A549 (cell line): ENCODE results near the gene SLCO3A1. TPM values are rescaled to one million over a fixed set of nuclear protein-coding genes. Genes with fewer than 3 reads are reported as not detected.

ENCODE experiments used
- ATAC-seq, 2 experiments: fragments of 200-7000 bp in 1 of 2; fragments of >200 bp in 1 of 2; cut with Nextera tagmentation in 1 of 2; cut with Tn5 transposase in 1 of 2; 3 replicates each; pipeline versions ENCODE4 v1.8.0 to v1.9.1; 2018 to 2020; ENCODE audit warnings: mild to moderate bottlenecking in 1 of 2, moderate library complexity in 1 of 2
- CTCF ChIA-PET: fragments of 300-600 bp; sonication (Branson Sonifier 250); formaldehyde crosslinking; extraction: SDS; loops from one replicate; lab custom pipeline; 2021; ENCODE audit warnings: antibody characterized with exemption, inconsistent platforms; lab: Yijun Ruan, JAX
- POLR2A ChIA-PET: fragments of 350-600 bp; formaldehyde crosslinking; extraction: SDS; loops from one replicate; lab custom pipeline; 2021; ENCODE audit warnings: antibody characterized with exemption, inconsistent platforms; lab: Yijun Ruan, JAX
- DNase-seq, 2 experiments: peaks; one replicate each; pipeline versions ENCODE4 v3.0.0 to v3.0.0-alpha.2; 2011 to 2016; ENCODE audit warnings: low read depth in 1 of 2, low spot score in 1 of 2
- FAIRE-seq: peaks from 2 replicates; lab custom pipeline; 2011; peaks lifted over from hg19 to GRCh38; lab: Jason Lieb, UNC
- H3K27ac ChIP-seq, 2 experiments: fragments of >200 bp; sonication (Bioruptor Twin); formaldehyde crosslinking; 3 replicates each; pipeline ENCODE4 v1.5.1; 2016 to 2017
- H3K4me1 ChIP-seq: fragments of >200 bp; sonication (Bioruptor Twin); formaldehyde crosslinking; 3 replicates; pipeline ENCODE4 v1.6.1; 2016
- H3K4me2 ChIP-seq: fragments of >200 bp; sonication (Bioruptor Twin); formaldehyde crosslinking; 3 replicates; pipeline ENCODE4 v1.6.1; 2016
- H3K4me3 ChIP-seq: fragments of >200 bp; sonication (Bioruptor Twin); formaldehyde crosslinking; 3 replicates; pipeline ENCODE4 v1.5.1; 2016
- H3K9me3 ChIP-seq: fragments of >200 bp; sonication (Bioruptor Twin); formaldehyde crosslinking; 3 replicates; pipeline ENCODE4 v1.6.1; 2016
- ATOH8 ChIP-seq: fragments of 250-450 bp; sonication (Bioruptor Pico); IDR thresholded peaks from 2 replicates; pipeline ENCODE4 v1.5.0; 2020; ENCODE audit warnings: low read depth, mild to moderate bottlenecking, moderate library complexity
- CBX2 ChIP-seq: fragments of 200-600 bp; sonication (generic); IDR thresholded peaks from 2 replicates; pipeline ENCODE4 v1.6.1; 2016; ENCODE audit warnings: low read depth, mild to moderate bottlenecking, borderline replicate concordance
- CHD4 ChIP-seq: fragments of 200-600 bp; sonication (generic); IDR thresholded peaks from 2 replicates; pipeline ENCODE4 v1.6.1; 2016; ENCODE audit warnings: antibody characterized with exemption, mild to moderate bottlenecking, borderline replicate concordance
- E2F6 ChIP-seq: IDR thresholded peaks from 2 replicates; pipeline ENCODE4 v1.6.1; 2012; ENCODE audit warnings: low read depth, borderline replicate concordance
- ELK1 ChIP-seq: fragments of 150-350 bp; IDR thresholded peaks from 2 replicates; pipeline ENCODE4 v1.6.1; 2014; ENCODE audit warnings: low read depth, mild to moderate bottlenecking, low read length
- FOXS1 ChIP-seq: fragments of 250-450 bp; sonication (Bioruptor Pico); IDR thresholded peaks from 2 replicates; pipeline ENCODE4 v1.5.0; 2020; ENCODE audit warnings: mild to moderate bottlenecking, moderate library complexity
- HDAC2 ChIP-seq: fragments of 200-600 bp; sonication (generic); IDR thresholded peaks from 2 replicates; pipeline ENCODE4 v1.6.1; 2016
- HOXA7 ChIP-seq: fragments of 250-450 bp; sonication (Bioruptor Pico); IDR thresholded peaks from 2 replicates; pipeline ENCODE4 v1.5.0; 2020; ENCODE audit warnings: mild to moderate bottlenecking, moderate library complexity
- HOXB5 ChIP-seq: fragments of 250-450 bp; sonication (Bioruptor Pico); IDR thresholded peaks from 2 replicates; pipeline ENCODE4 v1.5.0; 2020; ENCODE audit warnings: mild to moderate bottlenecking, moderate library complexity
- JUN ChIP-seq, 2 experiments: fragments of >200 bp; sonication (Bioruptor Twin); formaldehyde crosslinking; IDR thresholded peaks; 2 replicates in 1 of 2; 3 replicates in 1 of 2; pipeline ENCODE4 v1.6.1; 2016 to 2017
- KDM1A ChIP-seq: fragments of 200-600 bp; sonication (generic); IDR thresholded peaks from 2 replicates; pipeline ENCODE4 v1.6.1; 2016; ENCODE audit warnings: low read depth, mild to moderate bottlenecking
- MAFK ChIP-seq: fragments of 450-650 bp; IDR thresholded peaks from 2 replicates; pipeline ENCODE4 v1.6.1; 2014; ENCODE audit not compliant: partially characterized antibody
- MAX ChIP-seq: IDR thresholded peaks from 2 replicates; pipeline ENCODE4 v1.6.1; 2012
- MYC ChIP-seq: IDR thresholded peaks from 2 replicates; pipeline ENCODE4 v1.6.1; 2012; ENCODE audit warnings: mild to moderate bottlenecking, inconsistent platforms, low read length, improper control_type of control experiment, borderline replicate concordance
- NPAS2 ChIP-seq: fragments of 250-450 bp; sonication (Bioruptor Pico); IDR thresholded peaks from 2 replicates; pipeline ENCODE4 v1.8.0; 2022; ENCODE audit warnings: mild to moderate bottlenecking, moderate library complexity, borderline replicate concordance
- PBX3 ChIP-seq: IDR thresholded peaks from 2 replicates; pipeline ENCODE4 v1.6.1; 2012
- RNF2 ChIP-seq: fragments of 200-600 bp; sonication (generic); IDR thresholded peaks from 2 replicates; pipeline ENCODE4 v1.6.1; 2016; ENCODE audit warnings: low read depth, mild to moderate bottlenecking, antibody characterized with exemption, moderate library complexity, borderline replicate concordance
- SREBF2 ChIP-seq: fragments of 450-650 bp; IDR thresholded peaks from 2 replicates; pipeline ENCODE4 v1.6.1; 2014; ENCODE audit warnings: mild to moderate bottlenecking, moderate library complexity
- TFCP2L1 ChIP-seq: fragments of 250-450 bp; sonication (Bioruptor Pico); IDR thresholded peaks from 2 replicates; pipeline ENCODE4 v1.5.0; 2021; ENCODE audit warnings: mild to moderate bottlenecking
- USF2 ChIP-seq: fragments of 450-650 bp; IDR thresholded peaks from 2 replicates; pipeline ENCODE4 v1.6.1; 2014; ENCODE audit warnings: antibody characterized with exemption
- ZC3H11A ChIP-seq: fragments of 450-650 bp; IDR thresholded peaks from 2 replicates; pipeline ENCODE4 v1.6.1; 2014; ENCODE audit warnings: antibody characterized with exemption, mild to moderate bottlenecking
- ZFP36 ChIP-seq: fragments of 450-650 bp; IDR thresholded peaks from 2 replicates; pipeline ENCODE4 v1.6.1; 2014; ENCODE audit warnings: borderline replicate concordance; ENCODE audit not compliant: partially characterized antibody
- ZNF302 ChIP-seq: fragments of 250-450 bp; sonication (Bioruptor Pico); IDR thresholded peaks from 2 replicates; pipeline ENCODE4 v1.9.0; 2021; ENCODE audit warnings: inconsistent platforms, mild to moderate bottlenecking, moderate library complexity
- ZSCAN20 ChIP-seq: fragments of 250-450 bp; sonication (Bioruptor Pico); IDR thresholded peaks from 2 replicates; pipeline ENCODE4 v1.8.0; 2022; ENCODE audit warnings: mild to moderate bottlenecking, moderate library complexity
- WGBS: methylation state at CpG from one replicate; pipeline ENCODE4 v1.1.6; 2017; ENCODE audit errors: missing lambda C conversion rate; 5-methylcytosine and 5-hydroxymethylcytosine counted together
- polyA plus RNA-seq, 4 experiments: library from polyadenylated mRNA; depleted of rRNA in 3 of 4; stranded (reverse); fragments of >200 nt; fragmentation: RNase III in 1 of 4; extraction: RNeasy Plus Mini Kit Qiagen cat#74134 plus additional on column Dnase treatment in 1 of 4; gene quantifications; 2 replicates in 3 of 4; 3 replicates in 1 of 4; pipeline ENCODE4 v1.2.3, GENCODE V29; 2011 to 2017

The SLCO3A1 gene
- polyA plus RNA-seq, 2 of the 4 experiments (the other 2 are of a cell fraction): 16.8 to 17.0 TPM

GRCh38 chr15:91936182-91936775 lies 82.8 kb downstream of the SLCO3A1 start (continued):
- TF ChIP-seq CHD4 (no peak), TFCP2L1 (CRISPR knock-in tag) (no peak), JUN (IDR thresholded peaks at IDR 0.05) (no peak)

- FAIRE-seq: no peak
- no peak for ATAC-seq
- peaks cover 20% of the 10 kb centered on the region for H3K4me1 ChIP-seq
- WGBS: 93% methylated on average over 4 of the region's 4 CpGs
- no peak overlapping the region for H3K4me3 ChIP-seq
- ChIA-PET CTCF (interaction anchor here (1.5 kb wide), 1 partner anchor 49 kb away, joined by 3 read pairs; no protein-coding TSS in a partner anchor), POLR2A (no interaction called here)
- 0 out of 3 replicates have a peak, but pooled peaks cover 3% of the 10 kb centered on the region for H3K9me3 ChIP-seq
- H3K4me2 ChIP-seq: no peak overlapping the region
- no peak for DNase-seq
- H3K27ac ChIP-seq: no peak overlapping the region
- TF ChIP-seq ZSCAN20 (CRISPR knock-in tag) (no peak), HDAC2 (no peak), MAX (no peak), PBX3 (no peak), E2F6 (no peak), MYC (no peak), FOXS1 (CRISPR knock-in tag) (no peak), TFCP2L1 (CRISPR knock-in tag) (no peak), ZFP36 (no peak), HOXA7 (CRISPR knock-in tag) (no peak), USF2 (no peak), CBX2 (no peak)
Observed at GRCh38 chr15:91936927-91937326, 83.4 kb downstream of the SLCO3A1 start.

- CTCF ChIA-PET: interaction anchor here (1.4 to 5.8 kb wide), 5 partner anchors 23 to 86 kb away, joined by 3 to 69 read pairs (median 4); partner anchors contain the start of gene SLCO3A1
- POLR2A ChIA-PET: no interaction called here
- H3K4me3 ChIP-seq: no peak overlapping the region
- DNase-seq (no peak), FAIRE-seq (no peak), ATAC-seq (no peak)
- no peak overlapping the region for H3K4me2 ChIP-seq
- WGBS: 92% methylated on average over 3 of the region's 3 CpGs
- TF ChIP-seq HOXB5 (CRISPR knock-in tag) (no peak), RNF2 (no peak), KDM1A (no peak), ZC3H11A (no peak), NPAS2 (CRISPR knock-in tag) (no peak), ATOH8 (CRISPR knock-in tag) (no peak), MAFK (no peak), JUN (IDR thresholded peaks at IDR 0.05) (no peak), ELK1 (no peak), CHD4 (no peak), SREBF2 (no peak), ZNF302 (CRISPR knock-in tag) (no peak)
- H3K9me3 ChIP-seq: 0 out of 3 replicates have a peak, but pooled peaks cover 3% of the 10 kb centered on the region
- H3K4me1 ChIP-seq: peaks cover 32% of the 10 kb centered on the region
- no peak overlapping the region for H3K27ac ChIP-seq
Observed at GRCh38 chr15:91938136-91938535, 84.6 kb downstream of the SLCO3A1 start.
